IMR-90 (cell line): ENCODE data around the gene ADGRB3. TPM values are rescaled to one million over a fixed set of nuclear protein-coding genes. Genes with fewer than 3 reads are reported as not detected.
A peak's percentile ranks its signal among the peaks of the same experiment; 100 is the strongest.

Experiments used
- ATAC-seq: fragments of 200-7000 bp; cut with Tn5 transposase; 2 replicates; pipeline ENCODE4 v1.9.1; 2020; ENCODE audit warnings: low read depth, mild to moderate bottlenecking, moderate library complexity
- BruUV-seq: library from RNA; stranded (reverse); fragments of 400-500 nt; replicated peaks from 2 replicates; lab custom pipeline; 2021; lab: Mats Ljungman, UMichigan
- CTCF ChIA-PET: fragments of 300-600 bp; formaldehyde crosslinking; extraction: SDS; loops from one replicate; lab custom pipeline; 2021; ENCODE audit warnings: antibody characterized with exemption; lab: Yijun Ruan, JAX
- POLR2A ChIA-PET: fragments of 300-600 bp; sonication (Branson Sonifier 250); formaldehyde crosslinking; loops from one replicate; lab custom pipeline; 2022; ENCODE audit warnings: antibody characterized with exemption; ENCODE audit not compliant: unreplicated experiment; lab: Charles Lee
- DNase-seq: peaks from one replicate; pipeline ENCODE4 v3.0.0; 2013
- H2AFZ ChIP-seq: replicated peaks from 2 replicates; pipeline ENCODE3; 2013; ENCODE audit warnings: low read length, mild to moderate bottlenecking; ENCODE audit not compliant: poor library complexity
- H2AK5ac ChIP-seq: 2 replicates; pipeline ENCODE4 v1.6.1; 2013; ENCODE audit warnings: low read depth, low read length, inconsistent platforms
- H2AK9ac ChIP-seq: replicated peaks from 2 replicates; pipeline ENCODE3; 2013; ENCODE audit warnings: mild to moderate bottlenecking, low read depth, low read length, moderate library complexity; ENCODE audit not compliant: poor library complexity
- H2BK120ac ChIP-seq: 2 replicates; pipeline ENCODE4 v1.6.1; 2013; ENCODE audit warnings: low read depth, low read length, inconsistent platforms
- H2BK15ac ChIP-seq: 3 replicates; pipeline ENCODE4 v1.6.1; 2013; ENCODE audit warnings: low read depth, low read length, inconsistent platforms
- H2BK20ac ChIP-seq: 2 replicates; pipeline ENCODE4 v1.6.1; 2013; ENCODE audit warnings: low read depth, mild to moderate bottlenecking, inconsistent platforms, low read length, moderate library complexity
- H2BK5ac ChIP-seq: 2 replicates; pipeline ENCODE4 v1.6.1; 2013; ENCODE audit warnings: mild to moderate bottlenecking, low read depth, low read length, inconsistent platforms; ENCODE audit not compliant: poor library complexity, severe bottlenecking
- H3K14ac ChIP-seq: replicated peaks from 2 replicates; pipeline ENCODE4 v1.6.1; 2013; ENCODE audit warnings: low read depth, low read length, inconsistent platforms
- H3K18ac ChIP-seq: 2 replicates; pipeline ENCODE4 v1.6.1; 2013; ENCODE audit warnings: low read depth, low read length, control low read depth
- H3K23ac ChIP-seq: 2 replicates; pipeline ENCODE4 v1.6.1; 2013; ENCODE audit warnings: low read depth, low read length, inconsistent platforms
- H3K27ac ChIP-seq: 2 replicates; pipeline ENCODE4 v1.5.1; 2013; ENCODE audit warnings: mild to moderate bottlenecking, control low read depth, low read length; ENCODE audit not compliant: insufficient read depth
- H3K27me3 ChIP-seq: 2 replicates; pipeline ENCODE4 v1.6.1; 2013; ENCODE audit warnings: low read length; ENCODE audit not compliant: control insufficient read depth, insufficient read depth
- H3K36me3 ChIP-seq: 2 replicates; pipeline ENCODE4 v1.6.1; 2013; ENCODE audit warnings: low read length, mixed read lengths; ENCODE audit not compliant: control insufficient read depth, insufficient read depth
- H3K4ac ChIP-seq: 2 replicates; pipeline ENCODE4 v1.6.1; 2013; ENCODE audit warnings: low read depth, low read length, inconsistent platforms
- H3K4me1 ChIP-seq: 2 replicates; pipeline ENCODE4 v1.6.1; 2013; ENCODE audit warnings: low read length, mixed read lengths; ENCODE audit not compliant: control insufficient read depth, insufficient read depth
- H3K4me2 ChIP-seq: 2 replicates; pipeline ENCODE4 v1.6.1; 2013; ENCODE audit warnings: low read depth, mild to moderate bottlenecking, control low read depth, low read length, moderate library complexity
- H3K4me3 ChIP-seq: 2 replicates; pipeline ENCODE4 v1.5.1; 2013; ENCODE audit warnings: low read depth, mild to moderate bottlenecking, control low read depth, low read length, moderate library complexity; ENCODE audit not compliant: insufficient read depth
- H3K56ac ChIP-seq: 2 replicates; pipeline ENCODE4 v1.6.1; 2013; ENCODE audit warnings: low read length, inconsistent platforms; ENCODE audit not compliant: insufficient read depth; ENCODE audit errors: extremely low read depth
- H3K79me1 ChIP-seq, 2 experiments: 2 replicates each; pipeline ENCODE4 v1.6.1; 2013; ENCODE audit warnings: low read length in 2 of 2, inconsistent platforms in 1 of 2, low read depth in 1 of 2
- H3K9ac ChIP-seq: 2 replicates; pipeline ENCODE4 v1.6.1; 2013; ENCODE audit warnings: low read depth, low read length, control low read depth
- H3K9me1 ChIP-seq: 2 replicates; pipeline ENCODE4 v1.6.1; 2013; ENCODE audit warnings: low read length, inconsistent platforms; ENCODE audit not compliant: insufficient read depth
- H3K9me3 ChIP-seq: 2 replicates; pipeline ENCODE4 v1.6.1; 2013; ENCODE audit warnings: low read length; ENCODE audit not compliant: control insufficient read depth, insufficient read depth
- H4K20me1 ChIP-seq: 2 replicates; pipeline ENCODE4 v1.6.1; 2013; ENCODE audit warnings: low read length, inconsistent platforms; ENCODE audit not compliant: insufficient read depth
- H4K5ac ChIP-seq: 2 replicates; pipeline ENCODE4 v1.6.1; 2013; ENCODE audit warnings: mild to moderate bottlenecking, low read depth, low read length, control low read depth
- H4K8ac ChIP-seq, 2 experiments: 2 replicates each; pipeline ENCODE4 v1.6.1; 2013; ENCODE audit warnings: low read depth in 2 of 2, low read length in 2 of 2, control low read depth in 1 of 2, inconsistent platforms in 1 of 2
- H4K91ac ChIP-seq: 2 replicates; pipeline ENCODE4 v1.6.1; 2013; ENCODE audit warnings: low read depth, low read length, inconsistent platforms; ENCODE audit not compliant: insufficient read depth
- NFE2L2 ChIP-seq: fragments of 150-350 bp; IDR thresholded peaks from 2 replicates; pipeline ENCODE4 v1.6.1; 2016; ENCODE audit warnings: low read depth, mild to moderate bottlenecking, low read length
- SMC3 ChIP-seq: fragments of 150-350 bp; IDR thresholded peaks from 2 replicates; pipeline ENCODE4 v1.6.1; 2016; ENCODE audit warnings: low read depth, mild to moderate bottlenecking, antibody characterized with exemption, low read length, moderate library complexity
- USF2 ChIP-seq: fragments of 150-350 bp; IDR thresholded peaks from 2 replicates; pipeline ENCODE4 v1.6.1; 2017; ENCODE audit warnings: mild to moderate bottlenecking, antibody characterized with exemption, low read length, low read depth
- WGBS, 2 experiments: methylation state at CpG; one replicate each; pipeline versions ENCODE4 v1.1.5 to v1.1.7; 2013; ENCODE audit warnings: missing lambda C conversion rate in 2 of 2; ENCODE audit not compliant: insufficient read length in 1 of 2; ENCODE audit errors: extremely low coverage in 2 of 2; 5-methylcytosine and 5-hydroxymethylcytosine counted together
- dilution Hi-C: fragments of 300-500 bp; cut with HindIII; formaldehyde crosslinking; loops from one replicate; pipeline ENCODE4 v1.14.3; 2018; ENCODE audit warnings: low sequenced_read_pairs; ENCODE audit not compliant: unreplicated experiment
- in situ Hi-C: fragments of 300-500 bp; cut with MboI; formaldehyde crosslinking; loops from 3 replicates; pipeline ENCODE4 v1.14.3; 2019; ENCODE audit warnings: low sequenced_read_pairs, inconsistent platforms, mixed read lengths
- intact Hi-C: fragments of 100-400 bp; cut with micrococcal nuclease; formaldehyde crosslinking; loops from 2 replicates; pipeline ENCODE4 v1.10.0; 2022
- polyA plus RNA-seq, 3 experiments: library from polyadenylated mRNA; depleted of rRNA; stranded (reverse); fragments of >200 nt; gene quantifications; 2 replicates each; pipeline ENCODE4 v1.2.3, GENCODE V29; 2012; ENCODE audit warnings: low replicate concordance in 1 of 3
- total RNA-seq: library from RNA; depleted of rRNA; stranded (reverse); fragments of >200 nt; gene quantifications from 2 replicates; pipeline ENCODE4 v1.2.3, GENCODE V29; 2012

The ADGRB3 gene
- total and polyA plus RNA-seq, 2 of the 4 experiments (the other 2 are of a cell fraction), result not detected

GRCh38 chr6:69086689-69087088 lies 451.6 kb downstream of the ADGRB3 start:
- Histone ChIP-seq H4K20me1 (no peaks in the 10 kb centered on the region), H2BK120ac (no peak overlapping the region), H3K4me3 (no peak overlapping the region), H3K18ac (no peak overlapping the region), H3K23ac (no peak overlapping the region), H3K36me3 (no peaks in the 10 kb centered on the region), H2BK5ac (no peak overlapping the region), H3K56ac (no peak overlapping the region), H2AK9ac (no peak overlapping the region), H3K9me3 (no peaks in the 10 kb centered on the region), H3K9me1 (no peaks in the 10 kb centered on the region), H4K91ac (no peak overlapping the region), H3K4me2 (no peak overlapping the region), H3K27ac (no peak overlapping the region), H4K5ac (no peak overlapping the region), H2AFZ (no peak overlapping the region), H3K4ac (no peak overlapping the region), H2BK15ac (no peak overlapping the region), H3K79me1 (no peaks in the 10 kb centered on the region), H3K14ac (no peak overlapping the region), H3K4me1 (no peaks in the 10 kb centered on the region), H3K9ac (no peak overlapping the region), H2AK5ac (no peak overlapping the region), H3K27me3 (no peaks in the 10 kb centered on the region), H4K8ac (no peak overlapping the region), H2BK20ac (no peak overlapping the region)
- ATAC-seq, result no peak
- POLR2A ChIA-PET, result no interaction called here
- intact Hi-C loops (no loop called here), dilution Hi-C loops (no loop called here), in situ Hi-C loops (no loop called here)
- no CpG with 5 or more reads among the region's 2 CpGs for WGBS, 2 experiments
- BruUV-seq, result no TSS peak
- no peak for DNase-seq
- CTCF ChIA-PET, result no interaction called here
- no peak for TF ChIP-seq SMC3
- TF ChIP-seq USF2, result no peak
- peak; percentile 24; the same call in 1 of the 2 replicates for TF ChIP-seq NFE2L2
